Measurements from ENCODE around the gene MS4A5. TPM values are rescaled to one million over a fixed set of nuclear protein-coding genes. Genes with fewer than 3 reads are reported as not detected.
"Not testable (repeated sequence)": the region's sequence is repeated elsewhere in the genome, so short reads cannot be mapped to it uniquely, and the experiment has no call there.

Gene MS4A5
- total RNA-seq, 1 donor from 2014 or later: not detected

DNA sequence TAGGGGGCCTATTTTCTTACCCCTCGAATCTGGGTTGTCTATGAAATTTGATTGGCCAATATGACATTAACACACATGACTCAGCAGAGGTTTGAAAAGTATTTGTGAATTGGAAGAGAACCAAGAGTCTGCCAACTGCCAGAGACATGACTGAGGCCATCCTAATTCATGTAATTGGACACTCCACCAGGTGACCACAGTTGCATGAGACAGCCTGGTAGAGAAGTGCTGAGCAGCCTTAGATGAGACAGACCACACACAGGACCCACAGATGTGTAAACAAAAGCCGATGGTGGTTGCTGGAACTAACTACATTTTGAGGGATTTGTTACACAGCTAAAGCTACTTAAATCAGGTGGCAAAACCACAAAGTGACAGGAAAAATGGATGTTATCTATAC, 855 bp upstream of the MS4A5 start:
- H3K4me1 ChIP-seq (ENCODE audit: control insufficient read depth in 3 of 3, insufficient read depth in 3 of 3, low read length in 3 of 3): no peaks in the 10 kb centered on the region

DNA sequence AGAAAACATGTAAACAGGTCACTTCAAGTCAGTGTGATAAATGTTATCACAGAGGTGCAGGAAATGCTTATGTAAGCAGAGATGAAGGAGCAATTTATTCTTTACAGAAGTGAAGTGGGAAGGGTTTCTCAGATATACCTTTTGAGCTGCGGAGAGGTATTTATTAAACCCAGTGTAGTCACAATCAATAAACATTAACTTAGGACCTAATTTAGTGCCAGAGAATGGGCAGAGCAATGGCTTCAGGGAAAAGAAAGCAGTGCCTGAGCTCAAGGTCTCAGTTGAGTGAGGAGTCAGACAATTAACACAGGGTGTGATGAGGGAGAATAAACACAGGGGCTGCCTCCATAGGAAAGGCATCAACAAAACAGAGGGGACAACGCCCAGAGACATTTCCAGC, 1.9 kb downstream of the MS4A5 start:
- H3K27ac ChIP-seq (ENCODE audit: low read depth, low read length): no peak overlapping the region
- no peaks in the 10 kb centered on the region for H3K9me3 ChIP-seq (ENCODE audit: control insufficient read depth in 3 of 3, low read length in 3 of 3)
- H3K4me1 ChIP-seq (ENCODE audit: control insufficient read depth in 3 of 3, insufficient read depth in 3 of 3, low read length in 3 of 3): no peaks in the 10 kb centered on the region
- H3K4me3 ChIP-seq (ENCODE audit: low read length in 3 of 3): no peak overlapping the region
- no peaks in the 10 kb centered on the region for H3K27me3 ChIP-seq (ENCODE audit: control insufficient read depth in 3 of 3, insufficient read depth in 3 of 3, low read length in 3 of 3)
- H3K9ac ChIP-seq (ENCODE audit: low read depth in 1 of 3, low read length in 3 of 3): no peak overlapping the region
- no peaks in the 10 kb centered on the region for H3K36me3 ChIP-seq (ENCODE audit: control insufficient read depth in 3 of 3, insufficient read depth in 3 of 3, low read length in 3 of 3)

More for the DNA sequence above, 855 bp upstream of the MS4A5 start:
- H3K27me3 ChIP-seq (ENCODE audit: control insufficient read depth in 3 of 3, insufficient read depth in 3 of 3, low read length in 3 of 3): no peaks in the 10 kb centered on the region
- H3K9me3 ChIP-seq (ENCODE audit: control insufficient read depth in 3 of 3, low read length in 3 of 3): no peaks in the 10 kb centered on the region
- no peak overlapping the region for H3K9ac ChIP-seq (ENCODE audit: low read depth in 1 of 3, low read length in 3 of 3)
- H3K27ac ChIP-seq (ENCODE audit: low read depth, low read length): no peak overlapping the region
- H3K4me3 ChIP-seq (ENCODE audit: low read length in 3 of 3): no peak overlapping the region
- H3K36me3 ChIP-seq (ENCODE audit: control insufficient read depth in 3 of 3, insufficient read depth in 3 of 3, low read length in 3 of 3): no peaks in the 10 kb centered on the region

DNA sequence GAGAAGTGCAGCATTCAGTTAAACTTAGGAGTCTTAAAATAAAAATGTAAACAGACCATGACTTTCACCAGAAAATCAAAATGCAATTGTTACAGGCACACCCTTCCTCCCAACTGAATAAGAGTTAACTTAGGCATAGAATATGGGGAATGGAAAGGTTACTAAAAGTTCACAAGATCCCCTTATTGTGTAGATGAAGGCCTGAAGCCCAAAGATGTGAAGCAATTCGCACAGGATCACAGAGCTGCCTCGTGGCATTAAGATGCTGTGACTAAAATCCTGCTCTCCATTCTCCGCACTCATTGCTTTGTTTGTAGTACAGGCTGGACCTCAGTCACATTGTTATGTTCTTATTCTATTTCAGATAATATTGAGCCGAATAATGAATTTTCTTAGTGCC, 4.0 kb downstream of the MS4A5 start:
- no peaks in the 10 kb centered on the region for H3K27me3 ChIP-seq (ENCODE audit: control insufficient read depth in 3 of 3, insufficient read depth in 3 of 3, low read length in 3 of 3)
- no peak overlapping the region for H3K27ac ChIP-seq (ENCODE audit: low read depth, low read length)
- H3K36me3 ChIP-seq (ENCODE audit: control insufficient read depth in 3 of 3, insufficient read depth in 3 of 3, low read length in 3 of 3): no peaks in the 10 kb centered on the region
- no peaks in the 10 kb centered on the region for H3K4me1 ChIP-seq (ENCODE audit: control insufficient read depth in 3 of 3, insufficient read depth in 3 of 3, low read length in 3 of 3)
- no peak overlapping the region for H3K9ac ChIP-seq (ENCODE audit: low read depth in 1 of 3, low read length in 3 of 3)
- no peak overlapping the region for H3K4me3 ChIP-seq (ENCODE audit: low read length in 3 of 3)
- H3K9me3 ChIP-seq (ENCODE audit: control insufficient read depth in 3 of 3, low read length in 3 of 3): no peaks in the 10 kb centered on the region

DNA sequence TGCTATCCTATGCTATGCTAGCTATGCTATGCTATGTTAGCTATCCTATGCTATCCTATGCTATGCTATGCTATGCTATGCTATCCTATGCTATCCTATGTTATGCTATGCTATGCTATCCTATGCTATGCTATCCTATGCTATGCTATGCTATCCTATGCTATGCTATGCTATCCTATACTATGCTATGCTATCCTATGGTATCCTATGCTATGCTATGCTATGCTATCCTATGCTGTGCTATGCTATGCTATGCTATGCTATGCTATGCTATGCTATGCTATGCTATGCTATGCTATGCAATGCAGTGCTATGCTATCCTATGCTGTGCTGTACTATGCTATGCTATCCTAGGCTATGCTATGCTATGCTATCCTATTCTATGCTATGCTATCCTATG, 17.7 kb downstream of the MS4A5 start:
- H3K4me3 ChIP-seq (ENCODE audit: low read length in 3 of 3): no peak overlapping the region
- H3K27me3 ChIP-seq (ENCODE audit: control insufficient read depth in 3 of 3, insufficient read depth in 3 of 3, low read length in 3 of 3): no peaks in the 10 kb centered on the region
- no peaks in the 10 kb centered on the region for H3K36me3 ChIP-seq (ENCODE audit: control insufficient read depth in 3 of 3, insufficient read depth in 3 of 3, low read length in 3 of 3)
- peaks cover 0 to 2% (median 0%) of the 10 kb centered on the region in 3 donors for H3K9me3 ChIP-seq (ENCODE audit: control insufficient read depth in 3 of 3, low read length in 3 of 3)
- H3K4me1 ChIP-seq (ENCODE audit: control insufficient read depth in 3 of 3, insufficient read depth in 3 of 3, low read length in 3 of 3): no peaks in the 10 kb centered on the region
- H3K27ac ChIP-seq (ENCODE audit: low read depth, low read length): no peak overlapping the region
- H3K9ac ChIP-seq (ENCODE audit: low read depth in 1 of 3, low read length in 3 of 3): no peak overlapping the region

DNA sequence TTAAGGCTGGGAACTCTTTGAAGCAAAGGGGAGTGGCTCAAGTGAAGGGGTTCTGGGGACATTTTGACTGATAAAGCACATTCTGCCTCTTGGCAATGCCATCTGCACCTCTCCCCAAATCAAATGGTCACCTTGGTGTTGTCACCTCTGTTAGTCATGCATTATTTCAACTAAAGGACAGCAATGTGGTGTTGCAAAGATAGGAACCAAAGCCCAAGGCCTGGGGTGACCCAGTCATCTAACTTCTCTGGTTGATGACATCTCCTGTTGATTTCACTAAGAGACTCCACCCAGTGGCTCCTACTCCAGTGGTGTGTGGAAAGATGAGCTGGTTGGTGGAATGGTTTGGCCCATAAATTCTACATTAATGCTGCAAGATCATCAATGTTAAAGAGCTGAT, 18.5 kb downstream of the MS4A5 start:
- no peak overlapping the region for H3K4me3 ChIP-seq (ENCODE audit: low read length in 3 of 3)

DNA sequence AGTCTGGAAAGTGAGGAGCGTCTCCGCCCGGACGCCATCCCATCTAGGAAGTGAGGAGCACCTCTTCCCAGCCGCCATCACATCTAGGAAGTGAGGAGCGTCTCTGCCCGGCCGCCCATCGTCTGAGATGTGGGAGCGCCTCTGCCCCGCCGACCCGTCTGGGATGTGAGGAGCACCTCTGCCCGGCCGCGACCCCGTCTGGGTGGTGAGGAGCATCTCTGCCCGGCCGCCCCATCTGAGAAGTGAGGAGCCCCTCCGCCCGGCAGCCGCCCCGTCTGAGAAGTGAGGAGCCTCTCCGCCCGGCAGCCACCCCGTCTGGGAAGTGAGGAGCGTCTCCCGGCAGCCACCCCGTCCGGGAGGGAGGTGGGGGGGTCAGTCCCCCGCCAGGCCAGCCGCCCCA, 21.8 kb downstream of the MS4A5 start:
- H3K9ac ChIP-seq (ENCODE audit: low read depth in 1 of 3, low read length in 3 of 3); H3K27me3 ChIP-seq (ENCODE audit: control insufficient read depth in 3 of 3, insufficient read depth in 3 of 3, low read length in 3 of 3); H3K4me1 ChIP-seq (ENCODE audit: control insufficient read depth in 3 of 3, insufficient read depth in 3 of 3, low read length in 3 of 3); H3K36me3 ChIP-seq (ENCODE audit: control insufficient read depth in 3 of 3, insufficient read depth in 3 of 3, low read length in 3 of 3); H3K27ac ChIP-seq (ENCODE audit: low read depth, low read length); H3K9me3 ChIP-seq (ENCODE audit: control insufficient read depth in 3 of 3, low read length in 3 of 3); H3K4me3 ChIP-seq (ENCODE audit: low read length in 3 of 3): not testable (repeated sequence)

More for the DNA sequence above, 18.5 kb downstream of the MS4A5 start:
- Histone ChIP-seq H3K36me3 (ENCODE audit: control insufficient read depth in 3 of 3, insufficient read depth in 3 of 3, low read length in 3 of 3) (no peaks in the 10 kb centered on the region), H3K27me3 (ENCODE audit: control insufficient read depth in 3 of 3, insufficient read depth in 3 of 3, low read length in 3 of 3) (no peaks in the 10 kb centered on the region), H3K9ac (ENCODE audit: low read depth in 1 of 3, low read length in 3 of 3) (no peak overlapping the region), H3K4me1 (ENCODE audit: control insufficient read depth in 3 of 3, insufficient read depth in 3 of 3, low read length in 3 of 3) (no peaks in the 10 kb centered on the region), H3K27ac (ENCODE audit: low read depth, low read length) (no peak overlapping the region), H3K9me3 (ENCODE audit: control insufficient read depth in 3 of 3, low read length in 3 of 3) (peaks cover 0 to 2% (median 0%) of the 10 kb centered on the region in 3 donors)

DNA sequence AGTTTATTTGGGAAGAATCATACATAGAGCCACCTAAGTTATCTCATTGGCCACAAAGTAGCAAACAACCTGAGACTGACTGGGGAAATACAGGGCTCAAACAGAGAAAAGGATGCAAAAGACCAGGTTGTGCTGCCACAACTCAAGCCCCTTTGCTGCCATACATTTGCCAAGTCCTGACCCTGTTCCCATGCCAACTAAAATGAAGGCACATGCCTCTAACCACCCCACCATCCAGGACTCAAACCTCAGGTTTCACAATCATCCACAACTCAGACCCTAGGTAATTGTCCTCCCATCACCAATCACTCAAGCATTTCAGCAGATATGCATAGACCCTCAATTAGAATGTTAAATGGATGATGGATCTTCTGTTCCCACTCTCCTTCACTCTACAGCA, 24.8 kb downstream of the MS4A5 start:
- H3K9me3 ChIP-seq (ENCODE audit: control insufficient read depth in 3 of 3, low read length in 3 of 3): peaks cover 0 to 2% (median 0%) of the 10 kb centered on the region in 3 donors
- H3K9ac ChIP-seq (ENCODE audit: low read depth in 1 of 3, low read length in 3 of 3): no peak overlapping the region
- H3K27me3 ChIP-seq (ENCODE audit: control insufficient read depth in 3 of 3, insufficient read depth in 3 of 3, low read length in 3 of 3): no peaks in the 10 kb centered on the region
- H3K4me3 ChIP-seq (ENCODE audit: low read length in 3 of 3): no peak overlapping the region
- H3K4me1 ChIP-seq (ENCODE audit: control insufficient read depth in 3 of 3, insufficient read depth in 3 of 3, low read length in 3 of 3): no peaks in the 10 kb centered on the region
- H3K36me3 ChIP-seq (ENCODE audit: control insufficient read depth in 3 of 3, insufficient read depth in 3 of 3, low read length in 3 of 3): no peaks in the 10 kb centered on the region
- no peak overlapping the region for H3K27ac ChIP-seq (ENCODE audit: low read depth, low read length)

DNA sequence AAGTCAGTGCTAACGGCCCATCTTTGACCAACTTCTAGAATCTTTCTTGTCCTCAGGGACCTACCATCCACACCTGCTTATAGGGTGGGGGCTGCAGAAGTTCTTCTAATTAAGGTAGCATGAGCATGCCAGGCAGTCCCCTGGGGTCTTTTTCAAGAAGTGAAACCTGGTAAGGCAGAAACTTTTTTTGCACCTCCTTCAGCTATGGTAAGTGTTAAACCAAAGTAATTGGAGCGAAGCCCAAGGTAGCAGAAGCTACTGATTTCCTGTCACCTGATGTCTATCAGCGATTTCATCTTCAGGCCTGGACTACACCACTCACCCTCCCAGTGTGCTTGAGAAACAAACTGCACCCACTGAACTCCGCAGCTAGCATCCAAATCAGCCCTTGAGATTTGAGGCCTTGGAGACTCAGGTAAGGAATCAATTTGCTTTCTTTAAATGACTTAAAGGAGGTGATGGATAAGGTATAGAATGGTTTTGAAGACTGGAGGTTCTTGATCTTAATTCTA, 26.2 kb downstream of the MS4A5 start, which contains the start of gene MS4A1:
TSS of gene MS4A1 (plus strand) at position 317 of the 512 bp plus-strand sequence. CDS start 6,528 bp downstream, outside the sequence.
- Histone ChIP-seq H3K27ac (ENCODE audit: low read depth, low read length) (no peak within 1 kb of the TSS), H3K4me3 (ENCODE audit: low read length in 3 of 3) (no peak within 1 kb of the TSS), H3K4me1 (ENCODE audit: control insufficient read depth in 3 of 3, insufficient read depth in 3 of 3, low read length in 3 of 3) (no peaks in the 10 kb centered on the region), H3K9ac (ENCODE audit: low read depth in 1 of 3, low read length in 3 of 3) (no peak within 1 kb of the TSS), H3K27me3 (ENCODE audit: control insufficient read depth in 3 of 3, insufficient read depth in 3 of 3, low read length in 3 of 3) (no peaks in the 10 kb centered on the region), H3K36me3 (ENCODE audit: control insufficient read depth in 3 of 3, insufficient read depth in 3 of 3, low read length in 3 of 3) (no peaks in the 10 kb centered on the region), H3K9me3 (ENCODE audit: control insufficient read depth in 3 of 3, low read length in 3 of 3) (no peaks in the 10 kb centered on the region)

DNA sequence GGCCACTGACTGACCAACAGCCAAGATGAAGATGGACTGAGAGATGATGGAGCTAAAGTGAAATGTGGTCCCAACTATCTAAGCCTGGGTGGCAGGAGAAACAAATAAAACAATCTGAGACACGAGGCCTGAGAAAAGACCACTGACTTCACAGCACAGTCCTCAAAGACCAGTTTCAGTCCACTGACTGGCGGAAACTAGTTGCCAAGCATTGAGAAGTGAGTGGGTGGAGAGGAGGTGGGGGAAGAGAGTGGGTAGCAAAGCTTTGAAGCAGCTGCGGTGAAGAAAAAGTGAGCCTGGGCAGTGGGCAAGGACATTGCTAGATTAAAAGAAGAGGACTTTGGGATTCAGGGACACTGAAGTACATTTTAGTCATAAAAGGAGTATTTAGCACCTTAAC, 28.2 kb downstream of the MS4A5 start:
- Histone ChIP-seq H3K4me1 (ENCODE audit: control insufficient read depth in 3 of 3, insufficient read depth in 3 of 3, low read length in 3 of 3) (no peaks in the 10 kb centered on the region), H3K9me3 (ENCODE audit: control insufficient read depth in 3 of 3, low read length in 3 of 3) (no peaks in the 10 kb centered on the region), H3K4me3 (ENCODE audit: low read length in 3 of 3) (no peak overlapping the region), H3K9ac (ENCODE audit: low read depth in 1 of 3, low read length in 3 of 3) (no peak overlapping the region), H3K27me3 (ENCODE audit: control insufficient read depth in 3 of 3, insufficient read depth in 3 of 3, low read length in 3 of 3) (no peaks in the 10 kb centered on the region), H3K36me3 (ENCODE audit: control insufficient read depth in 3 of 3, insufficient read depth in 3 of 3, low read length in 3 of 3) (no peaks in the 10 kb centered on the region), H3K27ac (ENCODE audit: low read depth, low read length) (no peak overlapping the region)

DNA sequence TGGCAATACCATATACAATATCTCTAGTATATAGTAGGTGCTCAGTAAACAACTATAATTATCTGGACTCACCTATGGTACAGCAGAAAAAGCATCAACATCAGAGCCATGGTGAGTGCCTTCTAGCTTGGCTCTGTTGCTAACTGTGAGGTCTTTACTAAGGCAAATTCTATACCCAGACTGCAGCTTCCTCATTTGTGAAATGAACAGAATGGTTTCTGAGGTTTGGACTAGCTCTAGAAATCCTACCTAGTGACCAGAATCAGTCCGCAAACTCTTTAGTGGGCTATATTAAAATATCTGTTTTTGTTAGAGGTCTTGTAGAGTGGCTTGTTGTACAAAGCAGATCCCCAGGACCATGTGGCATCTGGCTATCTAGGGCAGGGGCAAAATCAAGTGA, 30.0 kb downstream of the MS4A5 start:
- Histone ChIP-seq H3K36me3 (ENCODE audit: control insufficient read depth in 3 of 3, insufficient read depth in 3 of 3, low read length in 3 of 3) (no peaks in the 10 kb centered on the region), H3K4me3 (ENCODE audit: low read length in 3 of 3) (no peak overlapping the region), H3K9ac (ENCODE audit: low read depth in 1 of 3, low read length in 3 of 3) (no peak overlapping the region), H3K9me3 (ENCODE audit: control insufficient read depth in 3 of 3, low read length in 3 of 3) (no peaks in the 10 kb centered on the region), H3K27me3 (ENCODE audit: control insufficient read depth in 3 of 3, insufficient read depth in 3 of 3, low read length in 3 of 3) (no peaks in the 10 kb centered on the region), H3K27ac (ENCODE audit: low read depth, low read length) (no peak overlapping the region), H3K4me1 (ENCODE audit: control insufficient read depth in 3 of 3, insufficient read depth in 3 of 3, low read length in 3 of 3) (no peaks in the 10 kb centered on the region)

DNA sequence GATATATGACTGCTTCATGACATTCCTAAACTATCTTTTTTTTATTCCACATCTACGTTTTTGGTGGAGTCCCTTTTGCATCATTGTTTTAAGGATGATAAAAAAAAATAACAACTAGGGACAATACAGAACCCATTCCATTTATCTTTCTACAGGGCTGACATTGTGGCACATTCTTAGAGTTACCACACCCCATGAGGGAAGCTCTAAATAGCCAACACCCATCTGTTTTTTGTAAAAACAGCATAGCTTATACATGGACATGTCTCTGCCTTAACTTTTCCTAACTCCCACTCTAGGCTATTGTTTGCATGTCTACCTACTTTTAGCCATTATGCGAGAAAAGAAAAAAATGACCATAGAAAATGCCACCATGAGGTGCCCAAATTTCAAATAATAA, 39.5 kb downstream of the MS4A5 start:
- H3K36me3 ChIP-seq (ENCODE audit: control insufficient read depth in 3 of 3, insufficient read depth in 3 of 3, low read length in 3 of 3): no peaks in the 10 kb centered on the region
- no peaks in the 10 kb centered on the region for H3K4me1 ChIP-seq (ENCODE audit: control insufficient read depth in 3 of 3, insufficient read depth in 3 of 3, low read length in 3 of 3)
- H3K4me3 ChIP-seq (ENCODE audit: low read length in 3 of 3): no peak overlapping the region
- H3K27me3 ChIP-seq (ENCODE audit: control insufficient read depth in 3 of 3, insufficient read depth in 3 of 3, low read length in 3 of 3): no peaks in the 10 kb centered on the region
- H3K9ac ChIP-seq (ENCODE audit: low read depth in 1 of 3, low read length in 3 of 3): no peak overlapping the region
- no peaks in the 10 kb centered on the region for H3K9me3 ChIP-seq (ENCODE audit: control insufficient read depth in 3 of 3, low read length in 3 of 3)
- no peak overlapping the region for H3K27ac ChIP-seq (ENCODE audit: low read depth, low read length)

Measured in skeletal muscle tissue (tissue), 4 donors.